Stimulated activated effector memory CD8-positive, alpha-beta T cell treated with anti-CD3 and anti-CD28 coated beads, Interleukin-12 subunit alpha, Interleukin-12 subunit beta, amount 100 ng/mL, for 72 hours (primary cell): Measurements from ENCODE around the gene OSBPL5.

Experiments used
- ATAC-seq: fragments of 150-1000 bp; cut with Tn5 transposase; 2 replicates; pipeline ENCODE4 v1.10.0; 2021
- DNase-seq, 2 donors: peaks; one replicate each; pipeline ENCODE4 v3.0.0; 2021 to 2022; ENCODE audit warnings: low spot score in 2 of 2
- H3K27ac Mint-ChIP-seq: one replicate; pipeline ENCODE4 v1.8.0; 2022; ENCODE audit warnings: mild to moderate bottlenecking, mixed read lengths
- H3K36me3 Mint-ChIP-seq: one replicate; pipeline ENCODE4 v1.8.0; 2022; ENCODE audit warnings: mild to moderate bottlenecking, mixed read lengths
- H3K4me1 Mint-ChIP-seq: one replicate; pipeline ENCODE4 v1.8.0; 2022; ENCODE audit warnings: mixed read lengths
- H3K4me3 Mint-ChIP-seq: one replicate; pipeline ENCODE4 v1.8.0; 2022; ENCODE audit warnings: mild to moderate bottlenecking, mixed read lengths
- H3K9me3 Mint-ChIP-seq: one replicate; pipeline ENCODE4 v1.8.0; 2022; ENCODE audit warnings: mixed read lengths

Gene OSBPL5

DNA sequence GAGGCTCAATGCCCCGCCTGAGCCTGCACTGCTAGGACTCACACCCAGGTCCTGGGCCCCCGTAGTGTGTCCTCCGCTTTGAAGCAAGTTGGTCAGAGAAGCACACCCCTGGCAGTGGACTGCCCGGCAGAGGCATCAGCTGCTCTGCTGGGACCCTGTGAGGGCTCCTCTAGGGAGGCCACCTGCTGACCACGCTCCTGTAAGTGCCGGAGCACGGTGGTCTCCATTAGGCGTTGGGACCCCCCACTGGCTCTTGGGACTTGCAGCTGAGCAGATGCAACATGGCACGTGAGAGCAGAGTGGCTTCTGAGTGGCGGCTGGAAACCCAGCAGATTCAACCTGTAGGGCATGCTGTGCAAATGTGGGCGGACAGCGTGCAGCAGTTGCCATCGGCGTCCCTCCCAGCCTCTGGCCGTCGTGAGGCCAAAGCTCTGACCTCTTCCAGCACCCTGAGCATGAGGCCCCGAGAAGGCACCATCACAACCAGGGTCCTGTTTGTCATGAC lies 36.6 kb upstream of the OSBPL5 start:
- ATAC-seq (no peak), DNase-seq (no peak)
- Mint-ChIP-seq H3K4me3 (no peak overlapping the region), H3K9me3 (no peaks in the 10 kb centered on the region), H3K27ac (no peak overlapping the region), H3K4me1 (peaks cover 18% of the 10 kb centered on the region), H3K36me3 (no peaks in the 10 kb centered on the region)

DNA sequence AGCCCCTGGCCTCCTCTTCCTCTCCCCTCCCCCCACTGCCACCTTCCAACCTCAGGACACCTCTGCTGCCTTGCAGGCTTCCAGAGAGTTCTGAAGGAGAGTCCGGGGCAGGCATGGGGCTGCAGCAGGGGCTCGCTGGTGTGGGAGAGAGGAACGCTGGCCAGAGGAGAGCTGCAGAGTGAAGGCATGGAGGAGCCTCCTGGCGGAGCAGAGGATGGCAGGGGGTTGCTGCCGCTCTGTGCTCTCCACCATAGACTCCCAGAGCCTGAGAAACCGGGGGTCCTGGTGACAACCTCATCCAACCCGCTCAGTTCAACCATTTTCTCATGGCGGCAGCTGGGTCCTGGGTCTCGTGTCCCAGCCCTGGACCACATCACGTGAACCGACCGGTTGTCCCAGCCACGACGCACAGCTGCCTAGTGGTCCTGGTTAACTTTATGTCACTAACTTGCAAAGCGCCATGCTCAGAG lies 36.0 kb upstream of the OSBPL5 start:
- Mint-ChIP-seq H3K9me3 (no peaks in the 10 kb centered on the region), H3K4me1 (peaks cover 18% of the 10 kb centered on the region)
- ATAC-seq = no peak

DNA sequence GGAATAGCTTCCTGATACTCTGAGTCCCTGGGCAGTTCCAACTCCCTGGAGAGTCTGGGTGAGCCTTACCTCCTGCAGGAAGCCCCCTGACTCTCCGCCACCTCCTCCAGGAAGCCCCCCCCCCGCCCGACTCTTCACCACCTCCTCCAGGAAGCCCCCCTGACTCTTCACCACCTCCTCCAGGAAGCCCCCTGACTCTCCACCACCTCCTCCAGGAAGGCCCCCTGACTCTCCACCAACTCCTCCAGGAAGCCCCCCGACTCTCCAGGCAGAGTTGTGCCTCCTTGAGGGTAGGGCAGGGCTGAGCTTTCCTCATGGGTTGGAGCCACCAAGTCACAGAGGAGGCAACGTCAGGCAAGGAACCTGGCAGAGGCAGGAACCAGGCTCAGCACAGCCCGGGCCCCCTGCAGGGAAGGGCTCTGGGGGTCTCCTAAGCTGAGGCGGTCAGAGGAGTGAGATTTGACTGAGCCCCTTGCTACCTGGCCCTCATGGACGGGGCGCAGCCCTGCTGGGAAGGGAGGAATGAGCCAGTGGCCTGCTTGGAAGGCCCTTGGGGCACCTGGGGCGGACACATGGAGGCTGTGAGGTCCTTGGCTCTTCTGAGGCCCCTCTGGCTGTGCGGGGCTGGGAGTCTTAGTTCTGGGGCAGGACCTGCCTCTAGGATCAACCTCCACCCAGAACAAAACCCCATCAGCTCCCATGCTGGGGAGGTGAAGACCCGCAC lies 35.4 kb upstream of the OSBPL5 start:
- H3K9me3 Mint-ChIP-seq = no peaks in the 10 kb centered on the region
- H3K4me3 Mint-ChIP-seq = no peak overlapping the region
- peaks cover 16% of the 10 kb centered on the region for H3K4me1 Mint-ChIP-seq
- no peak for ATAC-seq
- no peaks in the 10 kb centered on the region for H3K36me3 Mint-ChIP-seq
- no peak for DNase-seq
- no peak overlapping the region for H3K27ac Mint-ChIP-seq

More for the DNA sequence above, 36.0 kb upstream of the OSBPL5 start:
- no peaks in the 10 kb centered on the region for H3K36me3 Mint-ChIP-seq
- H3K27ac Mint-ChIP-seq = no peak overlapping the region
- no peak for DNase-seq
- H3K4me3 Mint-ChIP-seq = no peak overlapping the region

DNA sequence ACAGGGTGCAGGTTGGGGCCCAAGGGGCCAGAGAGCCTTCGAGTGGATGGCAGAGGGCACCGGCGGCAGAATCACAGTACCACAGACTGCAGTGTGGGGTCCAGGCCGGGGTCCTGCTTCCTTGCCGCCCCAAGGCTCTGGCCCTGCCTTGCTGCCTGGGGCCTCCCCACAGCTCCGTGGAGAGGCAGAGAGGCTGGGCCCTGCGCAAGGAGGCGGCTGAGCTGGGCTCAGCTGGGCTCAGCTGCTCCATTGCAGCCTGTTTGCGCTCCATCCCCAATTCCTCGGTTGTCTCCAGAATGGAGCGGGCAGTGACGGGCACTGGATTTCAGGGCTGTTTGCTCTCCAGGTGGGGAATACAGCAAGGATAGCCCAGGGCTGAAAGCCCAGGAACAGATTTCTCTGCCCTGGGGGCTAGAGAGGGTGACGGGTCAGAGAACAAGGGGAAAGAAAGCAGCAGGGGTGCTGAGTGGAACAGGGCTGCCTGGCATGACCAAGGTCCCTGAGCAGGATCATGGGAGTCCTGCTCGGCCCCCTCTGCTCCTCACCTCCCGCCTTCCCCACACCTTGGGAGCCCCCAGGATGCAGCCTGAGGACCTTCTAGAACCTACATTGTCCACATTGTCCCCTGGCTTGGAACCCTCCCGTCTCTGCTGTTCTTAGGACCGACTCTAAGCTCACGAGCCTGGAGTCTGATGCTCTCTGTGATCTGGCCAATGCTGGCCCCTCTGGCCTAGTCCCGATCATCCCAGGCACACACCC lies 34.6 kb upstream of the OSBPL5 start:
- ATAC-seq = no peak
- H3K4me3 Mint-ChIP-seq = no peak overlapping the region
- H3K9me3 Mint-ChIP-seq = no peaks in the 10 kb centered on the region
- no peaks in the 10 kb centered on the region for H3K36me3 Mint-ChIP-seq
- H3K4me1 Mint-ChIP-seq = peaks cover 7% of the 10 kb centered on the region
- DNase-seq = no peak
- no peak overlapping the region for H3K27ac Mint-ChIP-seq

DNA sequence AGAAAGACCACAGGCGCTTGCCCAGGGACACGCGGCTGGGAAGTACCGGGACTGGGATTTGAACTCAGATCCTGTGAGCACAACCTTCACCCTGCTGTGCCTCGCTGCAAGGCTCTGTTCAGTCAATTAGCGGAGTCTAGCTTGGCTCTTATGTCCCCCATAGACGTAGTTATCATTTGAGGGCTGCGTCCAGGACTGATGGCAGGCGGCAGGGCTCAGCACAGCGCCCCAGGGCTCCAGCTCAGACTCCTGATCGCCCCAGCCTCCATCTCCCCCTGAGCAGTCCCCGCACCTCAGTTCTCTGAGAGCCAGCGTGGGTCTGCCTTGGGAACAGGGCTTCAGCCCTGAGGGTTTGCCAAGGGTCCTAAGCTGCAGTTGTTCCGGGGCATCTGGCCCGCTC lies 33.7 kb upstream of the OSBPL5 start:
- no peaks in the 10 kb centered on the region for H3K9me3 Mint-ChIP-seq
- no peak overlapping the region for H3K27ac Mint-ChIP-seq
- H3K36me3 Mint-ChIP-seq = no peaks in the 10 kb centered on the region
- ATAC-seq (no peak), DNase-seq (no peak)
- H3K4me1 Mint-ChIP-seq = peaks cover 6% of the 10 kb centered on the region
- H3K4me3 Mint-ChIP-seq = no peak overlapping the region

DNA sequence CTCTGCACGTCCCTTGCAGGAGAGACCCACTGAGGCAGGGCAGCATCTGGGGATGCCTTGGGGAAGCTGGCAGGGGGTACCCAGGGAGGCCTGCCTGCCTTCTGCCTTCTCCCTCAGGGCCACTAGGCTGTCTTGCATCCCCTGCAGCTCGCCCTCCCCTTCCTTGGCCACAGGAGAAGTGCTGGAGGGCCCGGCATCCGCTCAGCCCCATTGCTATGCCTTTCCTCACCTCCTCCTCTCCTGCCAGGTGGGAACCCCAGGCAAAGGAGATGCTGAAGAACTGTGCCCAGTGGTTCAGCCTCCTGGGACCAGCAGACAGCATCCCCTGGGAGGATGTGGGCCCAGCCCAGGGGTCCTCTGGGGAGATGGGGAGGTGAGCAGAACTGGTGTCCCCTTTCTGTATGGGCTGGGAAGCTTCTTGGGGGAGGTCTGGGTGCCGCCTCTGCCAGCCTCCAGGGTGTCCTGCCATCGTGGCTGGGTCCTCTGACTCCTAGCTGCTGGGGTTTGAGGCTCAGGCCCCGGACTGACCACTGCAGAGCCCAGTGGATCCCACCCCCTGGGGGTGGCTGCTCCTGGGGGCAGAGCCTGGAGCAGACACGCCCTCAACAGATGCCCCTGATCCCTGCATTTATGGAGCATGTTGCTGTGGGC lies 32.9 kb upstream of the OSBPL5 start:
- no peak for ATAC-seq
- no peak for DNase-seq
- no peaks in the 10 kb centered on the region for H3K9me3 Mint-ChIP-seq
- H3K36me3 Mint-ChIP-seq = no peaks in the 10 kb centered on the region
- H3K4me1 Mint-ChIP-seq = peaks cover 6% of the 10 kb centered on the region
- no peak overlapping the region for H3K27ac Mint-ChIP-seq
- H3K4me3 Mint-ChIP-seq = no peak overlapping the region

DNA sequence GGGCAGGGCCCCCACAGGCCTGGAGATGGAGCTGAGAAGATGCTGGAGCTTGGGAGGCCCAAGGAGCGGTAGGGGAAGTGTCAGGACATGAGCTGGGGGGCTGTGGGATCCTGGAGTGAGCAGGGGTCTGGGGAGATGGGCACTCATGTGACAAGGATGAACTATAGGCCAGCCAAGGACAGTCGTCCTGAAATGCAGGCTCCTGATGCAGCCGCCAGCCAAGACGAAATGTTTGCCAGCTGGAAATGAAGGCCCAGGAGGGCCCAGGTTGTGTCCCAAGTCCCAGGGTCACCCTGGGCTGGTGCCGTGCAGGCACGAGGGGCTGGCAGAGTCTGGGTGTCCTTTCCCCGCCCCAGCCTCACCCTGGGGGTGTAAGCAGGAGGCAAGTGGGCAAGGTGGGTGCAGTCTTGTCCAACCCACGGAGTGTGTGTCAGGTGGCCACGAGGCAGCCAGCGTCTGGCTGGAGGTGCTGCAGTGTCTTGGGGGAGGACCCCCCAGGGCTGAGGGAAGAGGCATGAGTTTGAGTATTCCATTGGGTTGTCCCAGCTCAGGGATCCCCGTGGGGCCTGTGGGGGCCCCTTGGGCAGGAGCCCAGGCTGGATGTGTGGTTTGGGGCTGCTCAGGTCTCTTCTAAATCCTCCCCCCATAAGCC lies 32.1 kb upstream of the OSBPL5 start:
- Mint-ChIP-seq H3K27ac (no peak overlapping the region), H3K9me3 (no peaks in the 10 kb centered on the region), H3K36me3 (no peaks in the 10 kb centered on the region), H3K4me1 (no peaks in the 10 kb centered on the region), H3K4me3 (no peak overlapping the region)
- no peak for ATAC-seq
- no peak for DNase-seq

DNA sequence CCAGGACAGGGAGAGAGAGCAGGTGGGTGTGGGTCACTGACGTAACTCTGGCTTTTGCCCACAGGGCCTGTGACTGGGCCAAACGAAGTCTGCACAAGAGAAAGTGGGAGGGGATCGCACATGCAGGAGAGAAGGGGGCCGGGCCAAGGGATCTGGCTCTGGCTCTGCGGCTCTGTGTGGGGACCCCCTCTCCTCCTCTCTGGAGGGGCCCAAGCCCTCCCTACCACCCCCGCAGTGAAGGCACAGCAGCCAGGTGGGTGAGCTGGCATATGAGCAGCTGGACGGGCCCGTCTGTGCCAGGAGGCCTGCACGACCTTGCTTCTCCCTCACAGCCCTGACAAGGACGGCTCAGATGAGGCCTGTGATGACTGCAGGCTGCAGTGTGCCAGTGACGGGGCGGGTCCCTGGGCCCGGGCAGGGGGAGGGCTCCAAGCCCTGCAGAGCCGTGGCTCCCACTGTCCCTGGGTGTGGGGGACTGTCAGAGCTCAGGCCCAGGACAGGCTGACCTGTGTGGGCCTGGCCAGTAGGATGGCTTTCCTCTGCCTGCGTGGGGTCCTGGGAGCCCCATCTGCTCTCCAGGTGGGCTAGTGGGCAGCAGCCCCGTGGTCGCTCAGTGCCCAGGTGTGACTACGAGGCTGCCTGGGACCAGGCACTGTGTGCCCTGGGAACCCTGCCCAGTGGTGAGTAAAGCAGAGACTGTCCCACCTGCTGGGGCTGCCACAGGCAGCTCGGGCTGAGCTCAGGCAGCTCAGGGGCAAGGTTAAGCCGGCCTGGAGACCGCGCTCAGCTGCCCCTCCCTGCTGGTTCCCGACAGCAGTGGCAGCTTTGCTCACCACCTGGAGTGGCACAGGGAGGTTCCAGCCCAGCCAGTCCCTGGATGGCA lies 31.3 kb upstream of the OSBPL5 start:
- Mint-ChIP-seq H3K36me3 (no peaks in the 10 kb centered on the region), H3K9me3 (no peaks in the 10 kb centered on the region), H3K27ac (no peak overlapping the region), H3K4me3 (no peak overlapping the region), H3K4me1 (no peaks in the 10 kb centered on the region)
- DNase-seq (no peak), ATAC-seq (no peak)

DNA sequence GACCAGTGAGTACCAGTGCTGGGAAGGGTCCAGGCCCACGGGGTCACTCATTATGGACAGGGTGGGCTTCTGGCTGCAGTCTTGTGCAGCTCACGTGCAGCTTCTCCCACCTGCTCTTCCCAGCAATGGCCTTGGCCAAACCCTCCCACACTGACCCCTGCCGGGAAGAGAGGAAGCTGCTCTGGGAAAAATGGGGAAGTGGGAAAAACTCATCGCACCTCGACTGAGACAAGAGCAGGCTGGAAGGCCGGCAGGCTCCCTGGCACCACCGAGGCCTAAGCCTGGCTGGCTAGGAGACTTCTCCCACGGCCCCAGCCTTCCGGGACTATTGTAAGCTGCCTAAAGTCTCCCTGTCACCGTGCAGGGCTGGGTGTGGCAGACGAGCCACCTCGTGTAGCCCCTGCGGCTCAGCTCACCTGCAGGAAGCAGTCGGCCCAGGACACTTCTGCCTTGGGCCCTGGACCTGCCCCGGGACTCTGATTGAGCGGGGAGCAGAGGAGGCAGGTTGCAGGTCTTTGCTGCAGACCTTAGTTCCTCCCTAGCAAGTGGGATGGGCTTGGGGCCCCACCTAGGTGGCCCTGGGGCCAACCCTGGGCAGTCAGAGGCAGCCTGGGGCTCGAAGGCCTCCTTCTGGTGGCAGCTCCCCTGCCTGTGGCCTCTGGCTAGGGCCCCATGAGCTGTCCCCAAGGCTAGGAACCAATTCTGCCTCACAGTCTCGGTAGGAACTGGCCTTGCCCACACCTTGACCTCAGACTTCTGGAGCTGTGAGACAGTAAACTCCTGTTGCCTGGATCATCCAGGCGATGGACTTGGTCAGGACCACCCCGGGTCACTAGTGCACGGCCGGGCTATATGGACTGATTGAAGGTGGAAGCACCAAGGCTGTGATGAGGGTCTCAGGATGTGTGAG lies 30.4 kb upstream of the OSBPL5 start:
- ATAC-seq (no peak), DNase-seq (no peak)
- no peaks in the 10 kb centered on the region for H3K4me1 Mint-ChIP-seq
- H3K4me3 Mint-ChIP-seq = no peak overlapping the region
- H3K27ac Mint-ChIP-seq = no peak overlapping the region
- H3K36me3 Mint-ChIP-seq = no peaks in the 10 kb centered on the region
- H3K9me3 Mint-ChIP-seq = no peaks in the 10 kb centered on the region

DNA sequence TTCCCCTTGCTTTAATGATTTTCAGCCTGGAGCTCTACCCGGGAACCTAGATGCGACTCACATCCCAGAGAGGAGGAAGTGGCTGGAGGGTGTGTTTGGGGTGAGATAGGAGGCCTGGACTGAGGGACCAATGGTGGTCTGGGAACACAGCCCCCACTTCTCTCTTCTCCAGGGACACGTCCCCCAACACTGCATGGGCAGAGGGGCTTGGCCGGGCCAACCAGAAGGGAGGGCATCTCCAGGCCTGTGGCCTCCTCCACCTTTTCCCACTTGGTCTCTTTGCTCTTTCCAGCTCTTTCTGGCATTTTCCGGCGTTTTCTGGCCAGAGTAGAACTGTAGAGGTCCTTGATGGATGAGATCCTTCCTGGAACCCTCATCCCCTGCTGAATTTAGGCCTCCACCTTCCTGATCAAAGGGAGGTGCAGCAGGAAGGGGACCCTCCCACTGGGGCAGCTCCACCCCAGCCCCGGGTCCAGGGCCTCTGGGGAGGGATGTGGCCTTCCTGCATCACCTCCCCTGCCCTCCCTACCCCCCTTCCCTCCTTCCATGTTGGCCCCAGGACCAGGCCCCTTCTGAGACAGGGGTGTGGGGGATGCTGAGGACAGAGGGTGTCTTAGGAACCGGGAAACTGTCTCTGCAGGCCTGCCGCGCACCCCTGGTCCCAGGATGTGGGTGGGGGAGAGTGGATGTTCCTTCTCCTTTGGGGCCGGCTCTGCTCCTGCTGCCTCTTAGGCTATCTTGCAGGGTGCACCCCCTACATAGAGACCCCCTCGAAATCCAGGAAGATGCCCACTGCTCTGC lies 29.1 kb upstream of the OSBPL5 start:
- H3K27ac Mint-ChIP-seq = no peak overlapping the region
- DNase-seq (no peak), ATAC-seq (no peak)
- H3K36me3 Mint-ChIP-seq = no peaks in the 10 kb centered on the region
- H3K4me1 Mint-ChIP-seq = no peaks in the 10 kb centered on the region
- no peaks in the 10 kb centered on the region for H3K9me3 Mint-ChIP-seq
- no peak overlapping the region for H3K4me3 Mint-ChIP-seq

DNA sequence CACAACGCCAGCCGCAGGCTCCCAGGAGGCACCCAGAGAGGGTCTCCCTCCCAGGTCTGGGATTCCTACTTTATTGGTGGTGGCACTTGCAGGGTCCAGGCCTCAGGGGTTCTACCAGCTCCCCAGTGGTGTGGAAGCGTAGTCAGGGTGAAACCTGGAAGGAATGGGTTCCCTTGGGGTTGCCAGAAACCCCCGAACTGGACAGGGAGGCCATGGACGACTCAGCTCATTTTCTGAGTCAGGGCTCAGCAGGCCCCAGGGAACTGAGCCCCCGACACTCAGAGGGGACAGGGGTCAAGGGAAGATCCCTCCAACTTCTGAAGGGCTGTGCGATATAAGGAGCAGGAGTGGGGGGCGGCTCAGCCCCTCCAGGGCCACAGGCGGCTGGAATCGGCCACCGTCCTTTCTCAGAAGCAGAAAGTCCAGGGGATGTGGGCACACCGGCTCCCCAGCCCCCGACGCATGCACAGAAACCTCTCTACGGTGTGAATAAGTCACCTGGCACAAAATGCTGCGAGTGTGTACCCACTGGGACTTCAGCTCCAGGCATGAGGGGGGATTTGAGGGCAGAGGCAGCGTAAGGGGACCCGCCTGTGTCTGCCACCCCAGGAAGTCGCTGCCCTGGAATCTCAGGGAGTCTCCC lies 28.4 kb upstream of the OSBPL5 start:
- Mint-ChIP-seq H3K4me1 (no peaks in the 10 kb centered on the region), H3K36me3 (no peaks in the 10 kb centered on the region), H3K27ac (no peak overlapping the region), H3K9me3 (no peaks in the 10 kb centered on the region), H3K4me3 (no peak overlapping the region)
- ATAC-seq = no peak
- no peak for DNase-seq

DNA sequence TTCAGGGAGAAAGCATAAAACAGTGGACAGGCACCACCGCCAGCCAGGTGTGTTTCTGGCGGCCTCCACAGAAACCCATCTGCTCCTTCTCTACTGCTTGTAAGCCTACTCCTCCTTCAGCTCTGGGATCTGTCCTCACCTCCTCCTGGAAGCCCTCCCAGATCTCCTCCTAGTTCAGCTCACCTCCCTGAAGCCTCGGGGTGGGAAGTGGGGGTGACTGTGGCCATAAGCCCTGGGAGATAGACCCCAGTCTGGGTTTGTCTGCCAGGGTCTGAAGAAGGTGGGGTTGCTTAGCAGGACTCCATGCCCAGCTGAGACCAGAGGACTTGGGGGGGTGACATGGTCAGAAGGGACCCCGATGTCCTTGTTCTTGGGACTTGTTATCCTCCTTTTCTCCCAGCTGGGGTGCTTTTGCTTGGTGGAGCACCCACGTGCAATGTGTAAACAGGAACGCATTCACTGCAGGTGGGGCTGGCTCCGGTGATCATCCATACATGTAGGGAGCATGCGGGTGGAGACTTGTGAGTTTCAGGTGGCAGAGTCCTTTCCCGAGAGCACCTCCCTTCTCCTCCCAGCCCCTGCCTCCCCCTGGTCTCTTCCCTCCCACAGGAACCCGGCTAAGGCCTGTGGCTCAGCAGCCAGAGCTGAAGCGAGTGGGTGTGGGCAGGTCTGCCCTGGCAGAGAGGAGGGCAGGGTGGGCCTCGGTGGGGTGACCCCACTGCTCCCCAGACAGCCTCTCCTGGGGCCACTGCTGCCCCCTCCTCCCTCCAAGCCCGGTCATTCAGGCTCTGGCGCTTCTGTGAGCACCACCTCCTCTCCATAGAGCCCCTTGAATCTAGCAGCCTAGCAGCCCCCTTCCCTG lies 27.6 kb upstream of the OSBPL5 start:
- no peak overlapping the region for H3K27ac Mint-ChIP-seq
- H3K36me3 Mint-ChIP-seq = no peaks in the 10 kb centered on the region
- no peaks in the 10 kb centered on the region for H3K4me1 Mint-ChIP-seq
- DNase-seq = no peak
- H3K4me3 Mint-ChIP-seq = no peak overlapping the region
- ATAC-seq = no peak
- no peaks in the 10 kb centered on the region for H3K9me3 Mint-ChIP-seq
